ENCODE results near the gene ACAN. TPM values are rescaled to one million over a fixed set of nuclear protein-coding genes. Genes with fewer than 3 reads are reported as not detected.

The ACAN gene
- total and polyA plus RNA-seq, 2 donors from 2014 or later: 2.8 to 10.3 TPM

DNA sequence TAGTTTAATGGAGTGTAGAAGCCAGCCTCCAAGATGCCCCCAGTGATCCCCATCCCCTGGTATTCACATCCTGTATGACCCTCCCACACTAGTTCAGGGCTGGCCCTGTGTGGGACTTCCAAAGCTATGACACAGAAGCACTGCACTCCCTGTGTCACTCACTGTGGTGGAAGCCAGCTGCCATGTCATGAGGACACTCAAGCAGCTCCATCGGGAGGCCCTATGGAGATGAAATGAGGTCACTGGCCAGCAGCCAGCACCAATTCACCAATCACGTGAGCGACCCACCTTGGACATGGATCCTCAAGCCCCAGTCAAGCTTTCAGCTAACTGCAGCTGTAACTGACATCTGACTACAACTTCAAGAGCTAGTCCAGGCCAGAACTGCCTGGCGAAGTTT is 3.9 kb upstream of the ACAN start:
- intact Hi-C loops (cut with DNase I): no loop called here
- no peak for DNase-seq
- Histone ChIP-seq H3K4me3 (ENCODE audit: low read length in 3 of 3) (no peak overlapping the region), H3K4me1 (ENCODE audit: control insufficient read depth in 2 of 3, insufficient read depth in 2 of 3, low read depth in 1 of 3, low read length in 3 of 3) (no peaks in the 10 kb centered on the region), H3K9ac (ENCODE audit: low read length in 3 of 3) (no peak overlapping the region), H3K36me3 (ENCODE audit: control insufficient read depth in 2 of 3, insufficient read depth in 3 of 3, low read length in 3 of 3) (no peaks in the 10 kb centered on the region), H3K9me3 (ENCODE audit: control insufficient read depth in 2 of 3, insufficient read depth in 1 of 3, low read length in 3 of 3) (no peaks in the 10 kb centered on the region), H3K27ac (ENCODE audit: low read depth in 2 of 2, low read length in 2 of 2) (no peak overlapping the region), H3K27me3 (ENCODE audit: control insufficient read depth, insufficient read depth, low read length) (peaks cover 4% of the 10 kb centered on the region)
- TF ChIP-seq, protein P1, sequence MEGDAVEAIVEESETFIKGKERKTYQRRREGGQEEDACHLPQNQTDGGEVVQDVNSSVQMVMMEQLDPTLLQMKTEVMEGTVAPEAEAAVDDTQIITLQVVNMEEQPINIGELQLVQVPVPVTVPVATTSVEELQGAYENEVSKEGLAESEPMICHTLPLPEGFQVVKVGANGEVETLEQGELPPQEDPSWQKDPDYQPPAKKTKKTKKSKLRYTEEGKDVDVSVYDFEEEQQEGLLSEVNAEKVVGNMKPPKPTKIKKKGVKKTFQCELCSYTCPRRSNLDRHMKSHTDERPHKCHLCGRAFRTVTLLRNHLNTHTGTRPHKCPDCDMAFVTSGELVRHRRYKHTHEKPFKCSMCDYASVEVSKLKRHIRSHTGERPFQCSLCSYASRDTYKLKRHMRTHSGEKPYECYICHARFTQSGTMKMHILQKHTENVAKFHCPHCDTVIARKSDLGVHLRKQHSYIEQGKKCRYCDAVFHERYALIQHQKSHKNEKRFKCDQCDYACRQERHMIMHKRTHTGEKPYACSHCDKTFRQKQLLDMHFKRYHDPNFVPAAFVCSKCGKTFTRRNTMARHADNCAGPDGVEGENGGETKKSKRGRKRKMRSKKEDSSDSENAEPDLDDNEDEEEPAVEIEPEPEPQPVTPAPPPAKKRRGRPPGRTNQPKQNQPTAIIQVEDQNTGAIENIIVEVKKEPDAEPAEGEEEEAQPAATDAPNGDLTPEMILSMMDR (IDR thresholded peaks at IDR 0.05; ENCODE audit: borderline replicate concordance, extremely low read depth, insufficient read depth): no peak
- no peak for FAIRE-seq

- TF ChIP-seq, protein P1 (IDR thresholded peaks at IDR 0.05; ENCODE audit: borderline replicate concordance, extremely low read depth, insufficient read depth): no peak
- no peaks in the 10 kb centered on the region for H3K9me3 ChIP-seq (ENCODE audit: control insufficient read depth in 2 of 3, insufficient read depth in 1 of 3, low read length in 3 of 3)
- H3K27me3 ChIP-seq (ENCODE audit: control insufficient read depth, insufficient read depth, low read length): peaks cover 4% of the 10 kb centered on the region
- H3K36me3 ChIP-seq (ENCODE audit: control insufficient read depth in 2 of 3, insufficient read depth in 3 of 3, low read length in 3 of 3): no peaks in the 10 kb centered on the region
- no peak overlapping the region for H3K4me3 ChIP-seq (ENCODE audit: low read length in 3 of 3)
- FAIRE-seq (no peak), DNase-seq (no peak)
- H3K27ac ChIP-seq (ENCODE audit: low read depth in 2 of 2, low read length in 2 of 2): no peak overlapping the region
- intact Hi-C loops (cut with DNase I): no loop called here
- H3K4me1 ChIP-seq (ENCODE audit: control insufficient read depth in 2 of 3, insufficient read depth in 2 of 3, low read depth in 1 of 3, low read length in 3 of 3): no peaks in the 10 kb centered on the region
- H3K9ac ChIP-seq (ENCODE audit: low read length in 3 of 3): no peak overlapping the region
These were observed 3.2 kb upstream of the ACAN start for GRCh38 chr15:88800026-88800425.

DNA sequence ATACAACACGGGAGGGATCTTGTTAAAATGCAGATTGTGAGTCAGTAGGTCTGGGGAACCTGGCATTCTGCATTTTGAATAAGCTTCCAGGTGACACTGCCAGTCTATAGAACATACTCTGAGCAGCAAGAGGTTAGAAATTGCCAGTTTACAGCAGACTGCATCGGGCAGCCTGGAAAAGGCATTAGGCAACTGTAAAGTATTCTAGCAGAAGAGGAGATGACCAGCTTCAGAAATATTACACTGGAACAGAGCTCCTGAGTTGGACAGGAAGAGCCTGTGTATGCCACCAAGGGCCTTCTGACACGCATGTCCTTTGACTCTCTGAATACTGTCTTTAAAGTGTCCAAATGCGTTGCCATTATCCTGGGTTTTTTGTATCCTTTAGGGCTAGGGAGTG is 2.5 kb upstream of the ACAN start:
- no peak for DNase-seq
- Histone ChIP-seq H3K36me3 (ENCODE audit: control insufficient read depth in 2 of 3, insufficient read depth in 3 of 3, low read length in 3 of 3) (no peaks in the 10 kb centered on the region), H3K27ac (ENCODE audit: low read depth in 2 of 2, low read length in 2 of 2) (no peak overlapping the region), H3K27me3 (ENCODE audit: control insufficient read depth, insufficient read depth, low read length) (peaks cover 4% of the 10 kb centered on the region), H3K9ac (ENCODE audit: low read length in 3 of 3) (no peak overlapping the region), H3K4me1 (ENCODE audit: control insufficient read depth in 2 of 3, insufficient read depth in 2 of 3, low read depth in 1 of 3, low read length in 3 of 3) (no peaks in the 10 kb centered on the region), H3K9me3 (ENCODE audit: control insufficient read depth in 2 of 3, insufficient read depth in 1 of 3, low read length in 3 of 3) (no peaks in the 10 kb centered on the region), H3K4me3 (ENCODE audit: low read length in 3 of 3) (no peak overlapping the region)
- TF ChIP-seq, protein P1 (IDR thresholded peaks at IDR 0.05; ENCODE audit: borderline replicate concordance, extremely low read depth, insufficient read depth): no peak
- intact Hi-C loops (cut with DNase I): no loop called here
- no peak for FAIRE-seq
